ENCODE results near the gene MYH6. TPM values are rescaled to one million over a fixed set of nuclear protein-coding genes. Genes with fewer than 3 reads are reported as not detected.
A peak's percentile ranks its signal among the peaks of the same experiment; 100 is the strongest.

The MYH6 gene
- total RNA-seq, 1 experiment from 2014 or later: 0.09 TPM

GRCh38 chr14:23365732-23366425 lies 42.2 kb downstream of the MYH6 start:
- ATAC-seq (peak; percentile 72), DNase-seq (ENCODE audit: low spot score) (no peak)
- H3K27ac Mint-ChIP-seq: no peak overlapping the region
- peaks cover 30% of the 10 kb centered on the region for H3K4me1 Mint-ChIP-seq
- 0 out of 2 replicates have a peak, but pooled peaks cover 2% of the 10 kb centered on the region for H3K36me3 Mint-ChIP-seq
- CTCF ChIA-PET: interaction anchor here (0.7 to 9.1 kb wide), 16 partner anchors 11 to 297 kb away, joined by 3 to 82 read pairs (median 6); partner anchors contain the start of genes CMTM5, PABPN1 and SLC22A17
- peak; percentile 92; the same call in 1 of the 2 replicates for TF ChIP-seq KAT7 (CRISPR knock-in tag; IDR thresholded peaks at IDR 0.05; ENCODE audit: borderline replicate concordance)
- TF ChIP-seq ETV6 (CRISPR knock-in tag; IDR thresholded peaks at IDR 0.05): 0 out of 2 replicates have a peak, but pooled peaks have one; percentile 22
- no peak for TF ChIP-seq MXD4 (CRISPR knock-in tag; IDR thresholded peaks at IDR 0.05; ENCODE audit: borderline replicate concordance)
- 0 out of 2 replicates have a peak, but pooled peaks have one; percentile 37 for TF ChIP-seq ATF3 (CRISPR knock-in tag; conservative IDR thresholded peaks at IDR 0.05)
- no peak for TF ChIP-seq ZNF219 (CRISPR knock-in tag; IDR thresholded peaks at IDR 0.05; ENCODE audit: borderline replicate concordance)
- peak; percentile 12; the same call in 1 of the 2 replicates for TF ChIP-seq ZNF281 (CRISPR knock-in tag; IDR thresholded peaks at IDR 0.05)
- no peak for TF ChIP-seq CREB1 (CRISPR knock-in tag; IDR thresholded peaks at IDR 0.05)
- TF ChIP-seq RELA (CRISPR knock-in tag; IDR thresholded peaks at IDR 0.05; ENCODE audit: borderline replicate concordance): peak; percentile 54; the same call in 1 of the 2 replicates
- TF ChIP-seq MYBL2 (CRISPR knock-in tag; IDR thresholded peaks at IDR 0.05): peak; percentile 57; the same call in 1 of the 2 replicates
- TF ChIP-seq FOXP4 (CRISPR knock-in tag; IDR thresholded peaks at IDR 0.05): peak; percentile 43; the same call in 1 of the 2 replicates
- TF ChIP-seq ESRRA (CRISPR knock-in tag; IDR thresholded peaks at IDR 0.05; ENCODE audit: borderline replicate concordance): 0 out of 2 replicates have a peak, but pooled peaks have one; percentile 41
- TF ChIP-seq JUN (CRISPR knock-in tag; IDR thresholded peaks at IDR 0.05): peak; percentile 56; the same call in 1 of the 2 replicates
- peaks cover 45% of the 10 kb centered on the region for H3K27me3 Mint-ChIP-seq (ENCODE audit: low read depth)
- POLR2A ChIA-PET: interaction anchor here (1.0 to 2.2 kb wide), 8 partner anchors 9 to 182 kb away, joined by 3 to 12 read pairs (median 6); partner anchors contain the start of genes PABPN1, SLC22A17 and SLC7A8
- peak overlapping the region; percentile 71 for H3K4me3 Mint-ChIP-seq
- H3K9me3 Mint-ChIP-seq: no peaks in the 10 kb centered on the region

- ATAC-seq (0 out of 2 replicates have a peak, but pooled peaks have one; percentile 1), DNase-seq (ENCODE audit: low spot score) (peak; percentile 48)
- POLR2A ChIA-PET: interaction anchor here (1.4 to 2.2 kb wide), 5 partner anchors 10 to 44 kb away, joined by 4 to 12 read pairs (median 8); partner anchors contain the start of genes PABPN1 and SLC22A17
- peaks cover 40% of the 10 kb centered on the region for H3K27me3 Mint-ChIP-seq (ENCODE audit: low read depth)
- no peaks in the 10 kb centered on the region for H3K9me3 Mint-ChIP-seq
- CTCF ChIA-PET: interaction anchor here (0.9 to 9.1 kb wide), 9 partner anchors 12 to 296 kb away, joined by 3 to 82 read pairs (median 9); partner anchors contain the start of genes CMTM5 and SLC22A17
- peak within 1 kb of the TSS; percentile 85 for H3K27ac Mint-ChIP-seq
- H3K36me3 Mint-ChIP-seq: peaks cover 6% of the 10 kb centered on the region
- H3K4me3 Mint-ChIP-seq: peak within 1 kb of the TSS; percentile 91
- peaks cover 30% of the 10 kb centered on the region for H3K4me1 Mint-ChIP-seq
- TF ChIP-seq ZNF425 (CRISPR knock-in tag; conservative IDR thresholded peaks at IDR 0.05) (no peak), ZNF219 (CRISPR knock-in tag; IDR thresholded peaks at IDR 0.05; ENCODE audit: borderline replicate concordance) (no peak), ATF3 (CRISPR knock-in tag; conservative IDR thresholded peaks at IDR 0.05) (no peak), TEAD4 (CRISPR knock-in tag; IDR thresholded peaks at IDR 0.05) (no peak), STAT6 (CRISPR knock-in tag; conservative IDR thresholded peaks at IDR 0.05; ENCODE audit: low read depth) (no peak), ZNF281 (CRISPR knock-in tag; IDR thresholded peaks at IDR 0.05) (no peak), HMGA2 (CRISPR knock-in tag; IDR thresholded peaks at IDR 0.05) (no peak), MXD4 (CRISPR knock-in tag; IDR thresholded peaks at IDR 0.05; ENCODE audit: borderline replicate concordance) (no peak)
These were observed 42.9 kb downstream of the MYH6 start, which contains the start of gene EFS for GRCh38 chr14:23365036-23365731. EFS (minus strand) TSS chr14:23365172; CDS start chr14:23365025, 147 bp downstream.
